GM21423 (cell line): ENCODE measurements around the gene MALT1.
A peak's percentile ranks its signal among the peaks of the same experiment; 100 is the strongest.

Source experiments
- ATAC-seq: cut with Tn5 transposase; IDR thresholded peaks from one replicate; pipeline ENCODE4 v1.9.1; 2021; ENCODE audit warnings: mild to moderate bottlenecking, moderate library complexity; ENCODE audit not compliant: unreplicated experiment

The MALT1 gene

DNA sequence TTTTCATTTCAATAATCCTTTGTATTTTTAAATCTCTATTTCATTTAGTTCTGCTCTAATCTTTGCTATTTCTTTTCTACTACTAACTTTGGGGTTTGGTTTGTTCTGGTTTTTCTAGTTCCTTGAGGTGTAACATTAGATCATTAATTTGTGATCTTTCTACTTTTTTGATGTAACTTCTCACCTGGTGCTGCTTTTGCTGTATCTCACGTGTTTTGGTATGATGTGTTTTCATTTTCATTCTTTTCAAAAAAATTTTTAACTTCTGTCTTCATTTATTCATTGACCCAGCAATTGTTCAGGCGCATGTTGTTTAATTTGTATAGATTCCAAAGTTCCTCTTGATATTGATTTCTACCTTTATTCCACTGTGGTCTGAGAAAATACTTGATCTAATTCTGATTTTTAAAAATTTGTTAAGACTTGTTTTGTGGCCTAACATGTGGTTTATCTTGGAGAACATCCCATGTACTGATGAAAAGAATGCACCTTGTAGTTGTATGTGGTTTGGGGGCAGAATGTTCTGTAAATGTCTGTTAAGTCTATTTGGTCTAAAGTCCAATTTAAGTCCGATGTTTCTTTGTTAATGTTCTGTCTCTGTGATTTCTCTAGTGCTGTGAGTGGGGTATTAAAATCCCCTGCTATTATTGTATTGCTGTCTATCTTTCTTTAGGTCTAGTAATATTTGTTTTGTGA, 17.3 kb upstream of the MALT1 start:
- no peak for ATAC-seq

DNA sequence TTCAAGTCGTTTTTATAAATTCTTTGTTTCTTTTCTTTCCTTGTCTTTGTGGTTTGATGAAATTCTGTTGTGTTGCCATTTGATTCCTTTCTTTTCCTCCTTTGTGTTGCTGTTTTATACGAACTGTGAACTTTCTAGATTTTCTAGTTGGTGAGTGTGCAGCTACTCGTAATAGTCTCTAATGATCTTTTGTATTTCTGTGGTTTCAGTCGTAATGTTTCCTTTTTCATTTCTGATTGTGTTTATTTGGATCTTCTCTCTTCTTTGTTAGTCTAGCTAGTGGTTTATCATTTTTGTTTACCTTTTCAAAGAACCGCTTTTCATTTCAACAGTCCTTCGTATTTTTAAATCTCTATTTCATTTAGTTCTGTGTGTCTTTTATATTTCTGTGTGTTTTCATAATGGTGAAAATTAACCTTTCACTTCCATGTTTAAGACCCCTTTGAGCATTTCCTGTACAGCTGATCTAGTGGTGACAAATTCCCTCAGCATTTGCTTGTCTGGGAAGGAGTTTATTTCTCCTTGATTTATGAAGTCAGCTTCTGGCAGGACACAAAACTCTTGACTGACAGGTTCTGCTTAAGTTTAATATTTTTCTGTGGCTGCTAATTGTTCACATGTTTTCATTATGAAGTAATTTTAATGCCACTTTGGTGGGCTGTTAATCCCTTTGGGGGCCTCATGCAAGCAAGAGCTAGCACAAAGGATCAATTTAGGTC, 16.2 kb upstream of the MALT1 start:
- ATAC-seq: no peak

DNA sequence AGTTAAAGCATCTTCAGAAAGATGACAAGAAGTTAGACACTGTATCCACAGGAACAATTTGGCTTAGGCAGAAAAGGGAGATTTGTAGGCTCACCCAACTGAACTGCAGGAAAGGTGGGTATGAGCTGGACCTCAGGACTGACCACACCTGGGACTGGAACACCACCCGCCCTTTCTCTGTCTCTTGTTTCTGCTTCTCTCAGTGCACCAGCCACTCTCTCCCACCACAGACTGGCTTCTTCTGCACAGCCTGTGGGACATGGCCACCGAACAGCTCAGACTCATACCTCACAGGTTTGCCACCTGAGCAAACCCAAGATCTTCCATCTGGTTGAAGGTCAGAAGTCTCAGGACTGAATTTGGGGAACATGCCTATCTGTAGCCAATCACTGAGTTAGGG, 14.2 kb upstream of the MALT1 start:
- ATAC-seq: no peak

GRCh38 chr18:58657494-58657893, 13.8 kb upstream of the MALT1 start:
- ATAC-seq: no peak

GRCh38 chr18:58659691-58660090, 11.6 kb upstream of the MALT1 start:
- no peak for ATAC-seq

GRCh38 chr18:58660915-58661314, 10.3 kb upstream of the MALT1 start:
- no peak for ATAC-seq

DNA sequence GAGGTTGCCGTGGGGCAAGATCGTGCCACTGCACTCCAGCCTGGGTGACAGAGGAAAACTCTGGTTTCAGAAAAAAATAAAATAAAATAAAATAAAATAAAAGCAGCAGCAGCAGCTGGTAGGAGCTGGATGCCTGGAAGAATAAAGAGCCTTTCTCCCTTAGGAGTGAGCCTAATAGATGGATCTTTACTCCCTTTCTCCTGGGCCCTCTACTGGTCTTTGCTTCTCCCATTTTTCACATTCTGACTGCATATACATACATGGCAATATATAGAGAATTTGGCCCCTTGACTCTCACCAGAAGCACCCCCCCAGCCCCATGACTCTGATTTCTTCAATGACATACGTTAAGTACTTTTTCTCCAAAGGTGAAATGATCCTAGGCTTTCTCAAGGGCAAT, 9.8 kb upstream of the MALT1 start:
- no peak for ATAC-seq

DNA sequence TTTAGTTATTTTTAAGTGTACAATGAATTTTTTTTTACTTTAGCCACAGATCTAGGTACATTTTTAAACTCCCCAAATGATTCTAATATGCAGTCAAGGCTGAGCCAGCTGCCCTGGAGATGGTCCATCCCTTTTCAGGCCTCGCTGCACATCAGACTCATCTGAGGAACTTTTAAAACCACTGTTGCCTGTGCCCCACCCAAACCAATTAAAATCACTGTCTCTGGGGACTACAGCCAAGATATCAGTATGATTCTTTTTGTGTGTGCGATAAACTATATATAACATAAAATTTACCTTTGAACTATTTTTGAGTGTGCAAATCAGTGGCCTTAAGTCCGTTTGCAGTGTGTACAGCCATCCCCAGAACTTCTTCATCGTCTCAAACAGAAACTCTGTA, 9.1 kb upstream of the MALT1 start:
- ATAC-seq: no peak

DNA sequence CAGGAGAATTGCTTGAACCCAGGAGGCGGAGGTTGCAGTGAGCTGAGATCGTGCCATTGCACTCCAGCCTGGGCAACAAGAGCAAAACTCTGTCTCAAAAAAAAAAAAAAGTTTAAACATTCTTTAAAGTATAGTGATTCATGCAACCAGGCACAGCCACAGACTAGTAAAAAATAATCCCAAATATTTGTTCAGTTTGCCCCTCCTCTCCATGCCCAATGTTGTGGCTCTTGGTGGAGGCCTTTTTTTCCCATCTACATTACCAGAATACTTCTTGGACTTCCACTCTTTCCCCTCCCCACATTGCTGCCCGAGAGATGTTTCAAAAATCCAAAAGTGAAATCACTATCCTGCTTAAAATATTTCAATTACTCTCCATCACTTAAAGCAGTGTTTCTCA, 5.1 kb upstream of the MALT1 start:
- no peak for ATAC-seq

GRCh38 chr18:58668211-58668610, 3.1 kb upstream of the MALT1 start:
- no peak for ATAC-seq

DNA sequence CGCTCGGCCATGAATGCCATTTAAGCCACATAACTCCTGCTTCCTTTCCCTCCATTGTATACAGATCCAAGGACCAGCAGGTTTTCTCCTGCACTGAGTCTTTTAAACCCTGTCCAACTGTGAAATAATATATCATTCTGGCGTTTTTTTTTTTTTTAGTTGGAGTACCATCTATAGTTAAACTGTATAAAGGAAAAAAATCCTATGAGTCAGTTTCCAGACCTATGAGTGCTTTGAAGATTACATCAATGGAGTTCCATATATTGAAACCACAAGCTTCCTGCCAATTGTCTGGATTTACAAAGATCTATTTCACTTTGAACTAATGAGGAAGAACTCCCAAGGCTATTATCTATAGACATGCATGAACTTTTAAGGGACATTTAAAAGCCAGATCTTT, 2.4 kb upstream of the MALT1 start:
- ATAC-seq: no peak

- ATAC-seq: no peak
Measured at GRCh38 chr18:58669731-58670378, 1.4 kb upstream of the MALT1 start.

DNA sequence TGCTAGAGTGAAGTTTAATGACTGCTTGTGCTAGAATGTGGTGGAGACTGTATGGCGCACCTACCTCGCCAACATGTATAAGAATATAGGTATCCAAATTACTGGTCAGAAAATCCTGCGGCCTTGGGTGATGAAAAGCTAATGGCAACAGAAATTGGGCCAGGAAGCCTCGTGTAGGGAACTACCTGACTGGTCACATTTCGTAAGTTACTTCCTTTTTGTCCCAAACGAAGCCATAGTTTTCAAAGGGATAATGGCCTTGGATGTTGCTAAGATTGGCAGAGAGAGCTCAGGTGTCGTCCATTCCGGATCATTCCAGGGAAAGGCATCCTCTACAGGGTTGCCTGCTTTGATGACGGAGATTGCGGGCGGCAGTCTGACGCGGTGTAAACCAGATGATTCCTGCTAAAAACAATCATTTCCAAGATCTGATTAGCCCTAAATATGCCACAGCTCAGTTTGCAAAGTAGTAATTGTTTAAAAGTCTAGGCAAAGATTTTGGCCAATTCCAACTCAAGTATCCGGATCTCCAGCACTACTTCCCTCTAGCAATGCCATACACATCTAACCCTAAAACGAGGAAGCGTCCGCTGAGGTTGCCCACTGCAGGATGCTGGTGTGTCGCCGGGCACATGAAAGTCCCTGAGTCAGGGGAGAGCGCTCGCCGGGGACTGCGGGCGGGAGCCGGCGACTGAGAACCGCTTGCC, 708 bp upstream of the MALT1 start:
- ATAC-seq: no peak

DNA sequence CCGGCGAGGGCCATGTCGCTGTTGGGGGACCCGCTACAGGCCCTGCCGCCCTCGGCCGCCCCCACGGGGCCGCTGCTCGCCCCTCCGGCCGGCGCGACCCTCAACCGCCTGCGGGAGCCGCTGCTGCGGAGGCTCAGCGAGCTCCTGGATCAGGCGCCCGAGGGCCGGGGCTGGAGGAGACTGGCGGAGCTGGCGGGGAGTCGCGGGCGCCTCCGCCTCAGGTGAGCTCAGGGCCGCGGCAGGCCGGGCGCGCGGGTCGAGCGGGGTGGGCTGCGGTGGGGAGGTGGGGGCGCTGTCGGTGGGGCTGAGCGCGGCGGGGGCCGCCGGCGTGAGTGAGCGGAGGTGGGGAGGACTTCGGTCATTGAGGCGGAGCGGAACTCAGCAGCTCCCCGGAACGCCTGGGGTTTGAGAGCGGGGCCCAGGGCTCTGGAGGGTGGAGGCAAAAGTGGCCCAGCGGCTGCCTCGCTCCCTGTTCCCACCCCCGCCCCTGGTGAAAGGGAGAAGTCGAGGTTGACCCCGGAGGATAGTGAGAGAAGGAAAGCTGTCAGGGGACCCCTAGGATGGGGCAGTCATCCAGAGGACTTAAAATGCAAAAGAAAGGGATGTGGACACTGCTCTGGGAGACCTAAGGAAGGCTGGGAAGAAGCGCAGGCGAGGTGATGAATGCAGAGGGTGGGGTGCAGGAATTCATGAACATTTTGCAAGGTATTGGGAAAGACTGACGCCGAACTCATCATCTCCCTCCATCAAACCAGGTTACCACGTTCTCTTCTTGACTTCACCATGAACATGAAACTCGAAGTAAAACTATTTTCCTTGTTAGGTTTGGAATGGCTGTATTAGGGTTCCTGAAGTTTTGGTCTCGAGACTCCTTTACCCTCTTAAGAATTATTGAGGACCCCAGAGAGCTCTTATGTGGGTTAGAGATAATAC, 633 bp downstream of the MALT1 start:
- peak; percentile 9 for ATAC-seq

- ATAC-seq: no peak
Measured at GRCh38 chr18:58674159-58674558, 2.9 kb downstream of the MALT1 start.

- no peak for ATAC-seq
Measured at GRCh38 chr18:58674863-58675472, 3.7 kb downstream of the MALT1 start.

DNA sequence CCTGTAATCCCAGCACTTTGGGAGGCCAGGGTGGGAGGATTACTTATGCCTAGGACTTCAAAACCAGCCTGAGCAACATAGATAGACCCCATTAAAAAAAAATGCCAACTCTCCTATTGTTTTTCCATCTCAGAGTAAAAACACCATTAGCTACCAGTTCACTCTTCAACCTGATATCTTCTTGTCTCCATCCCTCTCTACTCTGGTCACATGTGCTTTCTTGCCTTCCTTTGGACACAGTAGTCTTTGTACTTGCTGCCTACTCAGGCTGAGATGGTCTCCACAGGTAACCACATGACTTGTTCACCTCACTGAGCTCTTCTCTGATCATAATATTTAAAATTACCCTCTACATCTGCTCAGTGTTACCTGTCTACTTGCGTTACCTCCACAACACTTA, 5.0 kb downstream of the MALT1 start:
- no peak for ATAC-seq

DNA sequence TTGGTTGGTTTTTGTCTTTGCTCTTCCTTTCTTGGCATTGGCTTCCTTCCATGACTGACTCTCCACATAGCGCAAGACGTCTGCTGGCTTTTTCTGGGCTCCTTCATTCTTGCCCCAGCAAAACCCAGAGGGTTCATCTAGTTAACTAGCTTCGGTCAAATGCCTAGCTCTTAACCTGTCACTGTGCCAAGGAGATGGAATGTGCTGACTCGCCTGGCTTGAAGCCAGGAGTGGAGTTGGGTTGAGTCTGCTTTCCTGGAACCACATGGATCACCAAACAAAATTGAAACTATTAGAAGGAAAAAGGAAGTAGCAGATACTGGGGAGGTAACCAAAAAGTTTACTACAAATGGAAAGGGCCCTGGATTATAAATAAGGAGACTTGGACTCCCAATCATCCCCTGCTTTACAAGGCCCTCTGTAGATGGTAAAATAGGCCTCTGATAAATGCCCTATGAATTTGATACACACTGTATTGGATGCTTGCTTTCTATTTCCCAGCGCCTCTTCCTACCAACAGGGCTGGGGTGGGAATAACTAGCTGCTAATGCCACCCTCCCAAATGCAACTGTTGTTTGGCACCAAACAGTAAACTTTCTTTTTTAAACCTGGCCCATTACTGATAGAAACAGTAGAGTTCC, 11.3 kb downstream of the MALT1 start:
- ATAC-seq: no peak

- peak; percentile 91 for ATAC-seq
Measured at GRCh38 chr18:58687871-58688308, 16.6 kb downstream of the MALT1 start.

- no peak for ATAC-seq
Measured at GRCh38 chr18:58690259-58690658, 19.0 kb downstream of the MALT1 start.
